GM23338 (cell line): ENCODE measurements around the gene EXOC3. TPM values are rescaled to one million over a fixed set of nuclear protein-coding genes. Genes with fewer than 3 reads are reported as not detected.

Source experiments
- ATAC-seq: fragments of 200-7000 bp; cut with Tn5 transposase; 3 replicates; pipeline ENCODE4 v1.9.1; 2020
- DNase-seq: peaks from one replicate; pipeline ENCODE4 v3.0.0-alpha.2; 2015; ENCODE audit warnings: low spot score
- H2AFZ ChIP-seq: fragments of 200-600 bp; sonication (generic); 2 replicates; pipeline ENCODE4 v1.8.0; 2016; ENCODE audit warnings: antibody characterized with exemption, mild to moderate bottlenecking, moderate library complexity
- H3F3A ChIP-seq: fragments of 200-600 bp; sonication (generic); replicated peaks from 2 replicates; pipeline ENCODE4 v1.8.0; 2017; ENCODE audit warnings: antibody characterized with exemption, mixed run types, low read depth
- H3K27ac ChIP-seq: fragments of 200-600 bp; sonication (generic); 2 replicates; pipeline ENCODE4 v1.6.1; 2016; ENCODE audit warnings: low read depth
- H3K27me3 ChIP-seq: fragments of 200-600 bp; sonication (generic); 2 replicates; pipeline ENCODE4 v1.8.0; 2016; ENCODE audit warnings: mild to moderate bottlenecking, mixed run types, moderate library complexity; ENCODE audit not compliant: insufficient read depth
- H3K36me3 ChIP-seq: fragments of 200-600 bp; sonication (generic); 2 replicates; pipeline ENCODE4 v1.8.0; 2016; ENCODE audit warnings: mild to moderate bottlenecking; ENCODE audit not compliant: insufficient read depth
- H3K4me1 ChIP-seq: fragments of 200-600 bp; sonication (generic); 2 replicates; pipeline ENCODE4 v1.8.0; 2016; ENCODE audit warnings: mild to moderate bottlenecking, moderate library complexity; ENCODE audit not compliant: insufficient read depth
- H3K4me2 ChIP-seq: fragments of 200-600 bp; sonication (generic); 2 replicates; pipeline ENCODE4 v1.7.1; 2017; ENCODE audit warnings: mixed run types
- H3K4me3 ChIP-seq: fragments of 200-600 bp; sonication (generic); 2 replicates; pipeline ENCODE4 v1.6.1; 2016; ENCODE audit warnings: mixed run types
- H3K79me2 ChIP-seq: fragments of 200-600 bp; sonication (generic); replicated peaks from 2 replicates; pipeline ENCODE4 v1.8.0; 2017; ENCODE audit warnings: mild to moderate bottlenecking; ENCODE audit not compliant: insufficient read depth
- H3K9me2 ChIP-seq: fragments of 200-600 bp; sonication (generic); 2 replicates; pipeline ENCODE4 v1.8.0; 2017; ENCODE audit not compliant: insufficient read depth
- H4K20me1 ChIP-seq: fragments of 200-600 bp; sonication (generic); replicated peaks from 2 replicates; pipeline ENCODE4 v1.8.0; 2017; ENCODE audit warnings: mild to moderate bottlenecking; ENCODE audit not compliant: insufficient read depth
- H3K27ac Mint-ChIP-seq: 2 replicates; pipeline ENCODE4 v1.8.0; 2020; ENCODE audit warnings: inconsistent platforms, mild to moderate bottlenecking, moderate library complexity, mixed read lengths
- H3K27me3 Mint-ChIP-seq: 3 replicates; pipeline ENCODE4 v1.8.0; 2022; ENCODE audit warnings: low read depth, mild to moderate bottlenecking, moderate library complexity, mixed read lengths, inconsistent platforms; ENCODE audit not compliant: insufficient read depth, poor library complexity
- H3K36me3 Mint-ChIP-seq: 3 replicates; pipeline ENCODE4 v1.8.0; 2021; ENCODE audit warnings: low read depth, mild to moderate bottlenecking, inconsistent platforms, moderate library complexity, mixed read lengths
- H3K4me1 Mint-ChIP-seq: 3 replicates; pipeline ENCODE4 v1.8.0; 2020; ENCODE audit warnings: mild to moderate bottlenecking, inconsistent platforms, mixed read lengths
- H3K4me3 Mint-ChIP-seq: 3 replicates; pipeline ENCODE4 v1.8.0; 2021; ENCODE audit warnings: moderate library complexity, mild to moderate bottlenecking, inconsistent platforms, mixed read lengths
- H3K9me3 Mint-ChIP-seq: 3 replicates; pipeline ENCODE4 v1.8.0; 2020; ENCODE audit warnings: moderate library complexity, mild to moderate bottlenecking, inconsistent platforms, mixed read lengths
- CREB1 ChIP-seq: fragments of 250-450 bp; sonication (Bioruptor Pico); IDR thresholded peaks from 2 replicates; pipeline ENCODE4 v1.5.0; 2020; ENCODE audit warnings: low read depth, mild to moderate bottlenecking, moderate library complexity
- EZH2 ChIP-seq: fragments of 200-600 bp; sonication (generic); IDR thresholded peaks from one replicate; pipeline ENCODE4 v1.8.0; 2017; ENCODE audit warnings: antibody characterized with exemption, mild to moderate bottlenecking, low read depth; ENCODE audit not compliant: unreplicated experiment
- EZH2phosphoT487 ChIP-seq: fragments of 200-600 bp; sonication (generic); IDR thresholded peaks from one replicate; pipeline ENCODE4 v1.8.1; 2018; ENCODE audit warnings: antibody characterized with exemption; ENCODE audit not compliant: unreplicated experiment
- JUNB ChIP-seq: IDR thresholded peaks from one replicate; pipeline ENCODE4 v1.6.1; 2016; ENCODE audit warnings: antibody characterized with exemption; ENCODE audit not compliant: unreplicated experiment
- NANOG ChIP-seq: IDR thresholded peaks from 2 replicates; pipeline ENCODE4 v1.6.1; 2016; ENCODE audit warnings: antibody characterized with exemption, borderline replicate concordance
- STAT1 ChIP-seq: IDR thresholded peaks from one replicate; pipeline ENCODE4 v1.6.1; 2016; ENCODE audit warnings: antibody characterized with exemption; ENCODE audit not compliant: unreplicated experiment
- ZNF114 ChIP-seq: fragments of 250-450 bp; sonication (Bioruptor Pico); IDR thresholded peaks from 2 replicates; pipeline ENCODE4 v1.5.0; 2020; ENCODE audit warnings: mild to moderate bottlenecking, moderate library complexity
- ZNF331 ChIP-seq: fragments of 250-450 bp; sonication (Bioruptor Pico); IDR thresholded peaks from 2 replicates; pipeline ENCODE4 v1.5.0; 2020; ENCODE audit warnings: low read depth, mild to moderate bottlenecking, moderate library complexity
- polyA plus RNA-seq: library from polyadenylated mRNA; unstranded; fragments of >200 nt; fragmentation: Nextera tagmentation; extraction: Ambion mirVana; gene quantifications from 2 replicates; pipeline ENCODE4 v1.2.1, GENCODE V29; 2016
- total RNA-seq: library from RNA; depleted of rRNA; stranded (reverse); fragments of >200 nt; shearing (Covaris generic); gene quantifications from 2 replicates; pipeline ENCODE4 v1.2.3, GENCODE V29; 2014
- TF ChIP-seq, protein P1 (sequence below), 2 experiments: fragments of 200-600 bp in 1 of 2; sonication (generic) in 1 of 2; conservative IDR thresholded peaks; 2 replicates each; pipeline versions ENCODE4 v1.5.1 to v1.6.1; 2016 to 2017; ENCODE audit warnings: antibody characterized with exemption in 2 of 2, low read depth in 2 of 2, mild to moderate bottlenecking in 2 of 2, moderate library complexity in 1 of 2
- TF ChIP-seq, protein P2 (sequence below): fragments of 250-450 bp; sonication (Bioruptor Pico); IDR thresholded peaks from 2 replicates; pipeline ENCODE4 v1.5.0; 2020; ENCODE audit warnings: mild to moderate bottlenecking, moderate library complexity

EXOC3 gene
- total and polyA plus RNA-seq, 2 experiments from 2014 or later = 13.4 to 31.6 TPM

DNA sequence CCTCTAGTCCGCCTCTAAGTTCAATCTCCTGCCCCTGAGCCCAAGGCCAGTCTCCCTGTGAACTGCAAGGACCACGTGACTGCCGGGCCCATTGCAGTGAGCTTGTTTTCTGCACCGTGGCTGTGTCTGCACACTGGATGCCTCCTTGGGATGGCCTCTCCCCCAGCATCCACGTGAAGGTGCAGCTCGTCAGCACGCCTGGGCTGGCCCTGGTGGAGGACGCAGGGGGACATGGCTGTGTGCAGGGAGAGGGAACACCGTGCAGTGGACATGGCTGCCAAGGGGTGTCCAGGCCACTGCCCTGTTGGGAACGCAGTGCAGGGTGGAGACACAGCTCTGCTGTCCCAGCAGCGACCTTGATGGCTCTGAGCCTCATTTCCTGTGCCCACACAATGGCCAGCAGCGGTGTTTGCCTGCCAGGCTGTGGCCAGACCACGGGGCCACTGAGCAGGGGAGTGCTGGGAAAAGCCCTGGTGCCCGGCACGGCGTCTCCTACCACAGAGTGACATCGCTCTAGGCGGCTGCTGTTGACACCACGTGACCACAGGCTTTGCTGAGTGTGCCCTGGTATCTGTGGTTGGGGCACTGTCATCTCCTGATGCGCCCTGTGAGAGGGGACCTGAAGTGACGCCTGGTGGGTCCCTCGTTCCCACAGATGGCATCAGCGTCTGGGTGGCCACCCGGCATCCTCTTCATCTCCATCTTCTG lies 26.9 kb upstream of the EXOC3 start (continued):
- no peak for TF ChIP-seq JUNB
- TF ChIP-seq EZH2 = no peak
- no peak for TF ChIP-seq ZNF331 (CRISPR knock-in tag)
- TF ChIP-seq CREB1 = no peak
- TF ChIP-seq, protein P1, sequence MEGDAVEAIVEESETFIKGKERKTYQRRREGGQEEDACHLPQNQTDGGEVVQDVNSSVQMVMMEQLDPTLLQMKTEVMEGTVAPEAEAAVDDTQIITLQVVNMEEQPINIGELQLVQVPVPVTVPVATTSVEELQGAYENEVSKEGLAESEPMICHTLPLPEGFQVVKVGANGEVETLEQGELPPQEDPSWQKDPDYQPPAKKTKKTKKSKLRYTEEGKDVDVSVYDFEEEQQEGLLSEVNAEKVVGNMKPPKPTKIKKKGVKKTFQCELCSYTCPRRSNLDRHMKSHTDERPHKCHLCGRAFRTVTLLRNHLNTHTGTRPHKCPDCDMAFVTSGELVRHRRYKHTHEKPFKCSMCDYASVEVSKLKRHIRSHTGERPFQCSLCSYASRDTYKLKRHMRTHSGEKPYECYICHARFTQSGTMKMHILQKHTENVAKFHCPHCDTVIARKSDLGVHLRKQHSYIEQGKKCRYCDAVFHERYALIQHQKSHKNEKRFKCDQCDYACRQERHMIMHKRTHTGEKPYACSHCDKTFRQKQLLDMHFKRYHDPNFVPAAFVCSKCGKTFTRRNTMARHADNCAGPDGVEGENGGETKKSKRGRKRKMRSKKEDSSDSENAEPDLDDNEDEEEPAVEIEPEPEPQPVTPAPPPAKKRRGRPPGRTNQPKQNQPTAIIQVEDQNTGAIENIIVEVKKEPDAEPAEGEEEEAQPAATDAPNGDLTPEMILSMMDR (conservative IDR thresholded peaks at IDR 0.05; ENCODE audit: low read depth in 2 of 2) = no peak

DNA sequence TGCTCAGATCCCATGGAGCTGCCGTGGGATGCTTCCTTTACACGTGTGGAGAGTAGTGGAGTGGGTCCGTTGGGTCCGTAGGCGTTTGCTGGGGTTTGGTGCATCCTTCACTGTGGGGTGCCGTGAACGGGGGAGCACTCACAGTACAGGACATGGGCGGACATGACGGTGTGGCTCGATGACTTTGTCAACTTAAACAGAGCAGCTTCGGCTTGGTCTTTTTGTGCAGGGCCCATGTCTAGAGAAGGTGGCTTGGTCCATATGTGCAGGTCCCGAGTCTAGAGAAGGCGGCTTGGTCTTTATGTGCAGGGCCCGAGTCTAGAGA lies 26.4 kb upstream of the EXOC3 start:
- Mint-ChIP-seq H3K27me3 (peaks cover 13% of the 10 kb centered on the region), H3K36me3 (no peaks in the 10 kb centered on the region), H3K9me3 (no peaks in the 10 kb centered on the region), H3K4me3 (no peak overlapping the region), H3K27ac (no peak overlapping the region), H3K4me1 (peaks cover 22% of the 10 kb centered on the region)
- peaks cover 3% of the 10 kb centered on the region; the same call in 1 of the 2 replicates for H3K4me1 ChIP-seq
- H2AFZ ChIP-seq = no peak overlapping the region
- ATAC-seq (no peak), DNase-seq (no peak)
- H3K36me3 ChIP-seq = no peaks in the 10 kb centered on the region
- no peak for TF ChIP-seq ZNF114 (CRISPR knock-in tag)
- TF ChIP-seq NANOG = no peak
- no peaks in the 10 kb centered on the region for H3K9me2 ChIP-seq
- H3K27ac ChIP-seq = no peak overlapping the region
- H3K4me2 ChIP-seq = no peak overlapping the region
- H4K20me1 ChIP-seq = no peaks in the 10 kb centered on the region
- H3K79me2 ChIP-seq = no peaks in the 10 kb centered on the region
- H3K4me3 ChIP-seq = no peak overlapping the region
- H3K27me3 ChIP-seq = no peaks in the 10 kb centered on the region
- no peaks in the 10 kb centered on the region for H3F3A ChIP-seq

DNA sequence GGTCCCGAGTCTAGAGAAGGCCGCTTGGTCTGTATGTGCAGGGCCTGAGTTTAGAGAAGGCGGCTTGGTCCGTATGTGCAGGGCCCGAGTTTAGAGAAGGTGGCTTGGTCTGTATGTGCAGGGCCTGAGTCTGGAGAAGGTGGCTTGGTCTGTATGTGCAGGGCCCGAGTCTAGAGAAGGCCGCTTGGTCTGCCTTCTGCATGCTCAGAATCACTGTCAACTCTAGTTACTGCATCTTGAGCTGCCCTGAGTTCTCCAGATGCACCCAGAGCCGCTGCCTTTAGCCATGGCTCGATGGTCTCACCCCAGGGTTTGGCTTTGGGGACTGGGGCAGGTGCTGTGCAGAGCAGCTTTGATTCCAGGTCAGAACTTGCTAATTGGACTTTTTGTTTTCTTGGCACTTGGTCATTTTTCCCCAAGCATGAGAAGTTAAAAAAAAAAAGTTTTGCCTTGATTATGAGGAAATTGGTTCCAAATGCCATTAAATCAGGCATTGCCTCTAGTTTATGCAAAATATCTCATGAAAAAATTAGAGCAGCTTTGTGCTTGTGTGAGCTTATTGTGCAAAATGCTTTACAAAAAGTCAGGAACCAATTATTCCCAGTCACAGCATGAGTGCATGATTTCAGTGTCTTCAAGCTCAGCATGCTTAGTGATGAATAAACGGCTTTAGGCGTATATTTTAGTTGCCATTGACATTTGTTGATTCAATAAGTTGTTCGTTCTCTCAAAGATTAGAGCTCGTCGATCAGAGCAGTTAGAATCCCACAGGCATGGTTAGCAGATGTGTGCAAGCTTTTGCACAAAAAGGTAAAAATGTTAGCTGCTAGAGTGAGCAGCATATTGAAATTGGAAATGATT lies 25.4 kb upstream of the EXOC3 start:
- H3K4me3 ChIP-seq = no peak overlapping the region
- no peaks in the 10 kb centered on the region for H3K9me3 Mint-ChIP-seq
- peaks cover 16% of the 10 kb centered on the region for H3K4me1 Mint-ChIP-seq
- H2AFZ ChIP-seq = no peak overlapping the region
- H3K36me3 Mint-ChIP-seq = no peaks in the 10 kb centered on the region
- ATAC-seq = no peak
- H3F3A ChIP-seq = no peaks in the 10 kb centered on the region
- no peak overlapping the region for H3K27ac ChIP-seq
- no peaks in the 10 kb centered on the region for H4K20me1 ChIP-seq
- peaks cover 3% of the 10 kb centered on the region; the same call in 1 of the 2 replicates for H3K4me1 ChIP-seq
- no peaks in the 10 kb centered on the region for H3K79me2 ChIP-seq
- peaks cover 13% of the 10 kb centered on the region for H3K27me3 Mint-ChIP-seq
- H3K9me2 ChIP-seq = no peaks in the 10 kb centered on the region
- H3K4me2 ChIP-seq = no peak overlapping the region
- H3K4me3 Mint-ChIP-seq = no peak overlapping the region
- H3K27ac Mint-ChIP-seq = no peak overlapping the region
- no peak for DNase-seq
- no peaks in the 10 kb centered on the region for H3K27me3 ChIP-seq
- H3K36me3 ChIP-seq = no peaks in the 10 kb centered on the region
- no peak for TF ChIP-seq EZH2
- no peak for TF ChIP-seq NANOG
- TF ChIP-seq, protein P2, sequence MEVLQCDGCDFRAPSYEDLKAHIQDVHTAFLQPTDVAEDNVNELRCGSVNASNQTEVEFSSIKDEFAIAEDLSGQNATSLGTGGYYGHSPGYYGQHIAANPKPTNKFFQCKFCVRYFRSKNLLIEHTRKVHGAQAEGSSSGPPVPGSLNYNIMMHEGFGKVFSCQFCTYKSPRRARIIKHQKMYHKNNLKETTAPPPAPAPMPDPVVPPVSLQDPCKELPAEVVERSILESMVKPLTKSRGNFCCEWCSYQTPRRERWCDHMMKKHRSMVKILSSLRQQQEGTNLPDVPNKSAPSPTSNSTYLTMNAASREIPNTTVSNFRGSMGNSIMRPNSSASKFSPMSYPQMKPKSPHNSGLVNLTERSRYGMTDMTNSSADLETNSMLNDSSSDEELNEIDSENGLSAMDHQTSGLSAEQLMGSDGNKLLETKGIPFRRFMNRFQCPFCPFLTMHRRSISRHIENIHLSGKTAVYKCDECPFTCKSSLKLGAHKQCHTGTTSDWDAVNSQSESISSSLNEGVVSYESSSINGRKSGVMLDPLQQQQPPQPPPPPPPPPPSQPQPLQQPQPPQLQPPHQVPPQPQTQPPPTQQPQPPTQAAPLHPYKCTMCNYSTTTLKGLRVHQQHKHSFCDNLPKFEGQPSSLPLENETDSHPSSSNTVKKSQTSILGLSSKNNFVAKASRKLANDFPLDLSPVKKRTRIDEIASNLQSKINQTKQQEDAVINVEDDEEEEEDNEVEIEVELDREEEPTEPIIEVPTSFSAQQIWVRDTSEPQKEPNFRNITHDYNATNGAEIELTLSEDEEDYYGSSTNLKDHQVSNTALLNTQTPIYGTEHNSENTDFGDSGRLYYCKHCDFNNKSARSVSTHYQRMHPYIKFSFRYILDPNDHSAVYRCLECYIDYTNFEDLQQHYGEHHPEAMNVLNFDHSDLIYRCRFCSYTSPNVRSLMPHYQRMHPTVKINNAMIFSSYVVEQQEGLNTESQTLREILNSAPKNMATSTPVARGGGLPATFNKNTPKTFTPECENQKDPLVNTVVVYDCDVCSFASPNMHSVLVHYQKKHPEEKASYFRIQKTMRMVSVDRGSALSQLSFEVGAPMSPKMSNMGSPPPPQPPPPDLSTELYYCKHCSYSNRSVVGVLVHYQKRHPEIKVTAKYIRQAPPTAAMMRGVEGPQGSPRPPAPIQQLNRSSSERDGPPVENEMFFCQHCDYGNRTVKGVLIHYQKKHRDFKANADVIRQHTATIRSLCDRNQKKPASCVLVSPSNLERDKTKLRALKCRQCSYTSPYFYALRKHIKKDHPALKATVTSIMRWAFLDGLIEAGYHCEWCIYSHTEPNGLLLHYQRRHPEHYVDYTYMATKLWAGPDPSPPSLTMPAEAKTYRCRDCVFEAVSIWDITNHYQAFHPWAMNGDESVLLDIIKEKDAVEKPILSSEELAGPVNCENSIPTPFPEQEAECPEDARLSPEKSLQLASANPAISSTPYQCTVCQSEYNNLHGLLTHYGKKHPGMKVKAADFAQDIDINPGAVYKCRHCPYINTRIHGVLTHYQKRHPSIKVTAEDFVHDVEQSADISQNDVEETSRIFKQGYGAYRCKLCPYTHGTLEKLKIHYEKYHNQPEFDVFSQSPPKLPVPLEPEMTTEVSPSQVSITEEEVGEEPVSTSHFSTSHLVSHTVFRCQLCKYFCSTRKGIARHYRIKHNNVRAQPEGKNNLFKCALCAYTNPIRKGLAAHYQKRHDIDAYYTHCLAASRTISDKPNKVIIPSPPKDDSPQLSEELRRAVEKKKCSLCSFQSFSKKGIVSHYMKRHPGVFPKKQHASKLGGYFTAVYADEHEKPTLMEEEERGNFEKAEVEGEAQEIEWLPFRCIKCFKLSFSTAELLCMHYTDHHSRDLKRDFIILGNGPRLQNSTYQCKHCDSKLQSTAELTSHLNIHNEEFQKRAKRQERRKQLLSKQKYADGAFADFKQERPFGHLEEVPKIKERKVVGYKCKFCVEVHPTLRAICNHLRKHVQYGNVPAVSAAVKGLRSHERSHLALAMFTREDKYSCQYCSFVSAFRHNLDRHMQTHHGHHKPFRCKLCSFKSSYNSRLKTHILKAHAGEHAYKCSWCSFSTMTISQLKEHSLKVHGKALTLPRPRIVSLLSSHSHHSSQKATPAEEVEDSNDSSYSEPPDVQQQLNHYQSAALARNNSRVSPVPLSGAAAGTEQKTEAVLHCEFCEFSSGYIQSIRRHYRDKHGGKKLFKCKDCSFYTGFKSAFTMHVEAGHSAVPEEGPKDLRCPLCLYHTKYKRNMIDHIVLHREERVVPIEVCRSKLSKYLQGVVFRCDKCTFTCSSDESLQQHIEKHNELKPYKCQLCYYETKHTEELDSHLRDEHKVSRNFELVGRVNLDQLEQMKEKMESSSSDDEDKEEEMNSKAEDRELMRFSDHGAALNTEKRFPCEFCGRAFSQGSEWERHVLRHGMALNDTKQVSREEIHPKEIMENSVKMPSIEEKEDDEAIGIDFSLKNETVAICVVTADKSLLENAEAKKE (CRISPR knock-in tag) = no peak
- TF ChIP-seq EZH2phosphoT487 = no peak
- TF ChIP-seq ZNF114 (CRISPR knock-in tag) = no peak
- TF ChIP-seq STAT1 = no peak
- no peak for TF ChIP-seq CREB1
